HG03064 (cell line): ENCODE data around the gene DNM3.

Experiments
- ATAC-seq: cut with Tn5 transposase; IDR thresholded peaks from one replicate; pipeline ENCODE4 v1.9.1; 2021; ENCODE audit warnings: low read depth; ENCODE audit not compliant: unreplicated experiment

DNM3 gene

DNA sequence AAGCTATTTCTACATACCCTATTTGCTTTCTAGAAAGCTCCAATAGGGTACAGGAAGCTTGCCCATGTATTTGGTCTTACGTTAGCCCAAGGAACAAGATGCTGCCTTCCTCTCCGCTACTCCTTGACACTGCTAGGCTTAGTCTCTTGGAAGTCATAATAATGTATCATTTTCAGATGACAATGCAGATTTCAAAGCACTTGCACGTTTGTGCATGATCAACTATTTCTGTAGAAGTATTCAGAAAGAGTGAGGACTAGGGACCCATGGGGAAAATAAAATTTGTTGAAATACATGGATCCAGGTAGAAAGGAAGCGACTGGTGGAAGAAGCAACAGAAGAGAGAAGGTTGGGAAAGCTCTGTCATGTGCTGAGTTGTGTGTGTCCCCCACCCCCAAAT lies 367.3 kb downstream of the DNM3 start:
- no peak for ATAC-seq

DNA sequence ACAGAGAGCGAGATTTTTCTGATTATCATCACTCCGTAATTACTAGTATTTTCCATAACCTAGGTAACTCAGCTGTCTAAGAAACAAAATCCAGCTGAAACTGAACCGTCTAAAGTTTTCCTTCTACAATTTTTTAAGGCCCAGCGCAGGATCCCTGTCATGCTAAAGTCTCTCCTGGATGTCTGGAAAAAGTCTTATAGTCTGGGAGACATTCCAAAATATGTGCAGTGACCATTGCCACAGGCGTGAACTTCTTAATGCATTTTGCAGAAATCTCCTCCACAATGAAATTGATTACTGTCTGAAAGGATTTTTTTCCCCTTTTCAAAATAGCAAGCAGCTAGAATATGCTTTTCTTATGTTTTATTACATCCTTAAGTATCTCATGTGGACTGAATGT lies 369.9 kb downstream of the DNM3 start:
- ATAC-seq = no peak

DNA sequence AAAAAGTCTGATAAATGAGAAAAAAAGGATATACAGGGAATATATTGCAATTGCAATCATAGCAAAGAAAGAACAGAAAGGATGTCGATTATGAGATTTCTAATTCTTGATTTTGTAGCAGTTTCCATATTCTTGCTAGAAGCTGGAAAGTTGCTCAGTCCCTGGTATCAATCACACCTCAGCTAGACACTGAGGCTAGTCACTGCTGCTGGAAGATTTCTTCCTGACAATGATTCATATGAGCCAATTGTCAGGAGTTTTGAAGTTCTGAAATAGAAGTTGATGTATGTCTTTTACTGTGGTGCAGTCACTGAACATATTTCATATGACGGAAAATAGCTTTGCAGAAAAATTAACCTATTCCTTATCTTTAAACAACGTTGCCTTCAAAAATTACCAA lies 370.8 kb downstream of the DNM3 start:
- ATAC-seq = no peak

DNA sequence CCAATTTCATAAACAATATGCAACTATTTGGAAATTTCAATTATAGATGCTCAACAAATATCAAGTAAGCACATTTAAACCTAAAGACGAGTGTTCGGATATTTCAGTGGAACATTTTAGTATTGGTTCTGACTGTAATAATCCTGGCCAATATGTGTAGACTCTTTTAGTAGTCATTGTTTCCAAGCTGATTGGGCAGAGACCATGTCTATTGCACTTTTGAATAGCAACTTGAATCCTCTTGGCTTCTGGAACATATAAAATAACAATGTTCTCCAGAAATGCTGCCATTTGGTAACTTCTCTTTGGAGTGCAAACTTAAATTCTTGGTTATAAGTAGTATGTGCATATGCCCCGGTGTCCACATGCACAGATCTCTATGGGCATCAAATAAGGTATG lies 373.7 kb downstream of the DNM3 start:
- no peak for ATAC-seq

DNA sequence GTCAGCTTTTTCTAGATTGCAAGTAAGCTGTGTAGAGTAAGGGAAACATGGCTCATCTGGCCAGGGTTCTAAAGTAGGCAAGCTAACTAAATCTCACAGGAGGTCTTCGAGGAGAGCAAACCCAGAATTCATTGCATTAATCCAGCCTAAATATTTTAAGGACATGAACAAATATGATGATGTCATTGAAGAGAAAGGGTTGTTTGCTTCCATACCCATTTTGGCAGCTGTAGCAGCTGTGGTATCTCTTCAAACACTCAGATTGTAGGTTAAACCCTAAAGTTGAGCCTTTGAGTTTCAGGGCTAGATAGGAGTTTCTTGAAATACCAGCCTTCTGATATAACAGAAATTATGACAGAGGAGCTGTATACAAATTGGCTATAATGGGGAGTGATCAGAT lies 378.7 kb downstream of the DNM3 start:
- ATAC-seq = no peak

DNA sequence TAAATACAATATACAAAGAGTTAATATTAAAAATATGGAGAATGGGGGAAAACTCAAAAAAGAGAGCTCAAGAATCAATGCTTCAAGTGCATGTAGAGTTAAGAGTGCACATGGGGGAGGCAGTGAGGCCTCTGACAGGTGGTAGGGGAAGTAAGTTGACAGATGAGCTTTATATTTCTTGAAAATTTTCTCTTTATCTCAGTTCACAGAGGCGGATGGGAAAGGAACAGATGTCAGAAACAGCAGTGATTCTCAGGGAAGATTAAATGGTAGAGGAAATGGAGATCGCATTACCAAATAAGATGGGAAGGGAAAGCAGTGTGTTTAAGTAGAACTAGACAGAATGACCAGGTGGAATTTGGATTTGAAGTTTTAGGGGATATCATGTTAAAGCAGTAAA lies 379.1 kb downstream of the DNM3 start:
- no peak for ATAC-seq

DNA sequence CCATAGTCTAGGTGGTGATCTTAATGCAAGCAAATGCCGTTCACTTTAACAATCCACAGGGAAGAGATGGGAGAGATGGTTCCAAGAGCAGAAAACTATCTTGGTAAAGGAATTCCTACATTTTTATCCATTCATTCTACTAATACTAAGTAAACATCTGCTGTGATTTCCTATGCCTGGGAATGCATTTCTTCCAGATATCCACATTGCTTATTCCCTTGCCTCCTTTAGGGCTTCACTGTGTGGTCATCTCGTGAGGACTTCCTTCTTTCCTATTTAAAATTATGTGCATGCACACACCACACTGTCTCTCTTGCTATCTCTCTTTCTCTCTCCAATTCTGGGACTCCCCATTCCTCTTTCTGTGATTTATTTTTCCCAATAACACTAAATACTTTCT lies 380.1 kb downstream of the DNM3 start:
- ATAC-seq = no peak

DNA sequence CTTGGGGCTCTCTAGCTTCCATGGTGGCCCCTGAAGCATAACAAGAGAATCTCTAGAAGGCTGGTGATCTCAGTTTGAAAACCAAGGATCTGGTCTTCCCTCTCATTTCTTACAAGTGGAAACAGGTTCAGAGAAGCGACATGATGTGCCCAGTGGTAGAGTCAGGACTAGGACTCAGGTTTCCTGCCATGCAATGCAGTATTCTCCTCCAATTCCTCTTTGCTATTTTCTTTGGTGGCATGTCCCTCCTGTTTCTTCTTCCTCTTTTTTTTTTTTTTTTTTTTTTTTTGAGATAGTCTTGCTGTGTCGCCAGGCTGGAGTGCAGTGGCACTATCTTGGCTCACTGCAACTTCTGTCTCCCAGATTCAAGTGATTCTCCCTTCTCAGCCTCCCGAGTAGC lies 383.6 kb downstream of the DNM3 start:
- ATAC-seq = no peak

DNA sequence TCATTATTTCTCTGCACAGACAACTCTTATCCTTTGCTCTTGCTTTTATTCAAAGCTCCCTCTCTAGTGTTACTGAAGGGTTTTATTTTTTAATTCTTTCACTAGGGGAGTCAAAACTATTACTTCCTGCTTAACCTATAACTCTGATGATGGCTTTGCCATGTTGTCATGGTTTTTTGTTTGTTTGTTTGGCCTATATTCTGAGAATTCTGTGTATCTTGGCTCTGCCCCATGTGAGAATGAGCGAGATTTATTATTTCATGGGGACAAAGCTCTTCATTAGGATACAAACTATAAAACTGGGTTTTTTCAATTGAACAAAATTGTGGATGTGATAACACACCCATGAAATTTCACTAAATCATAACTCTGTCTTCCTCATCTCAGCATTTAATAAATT lies 388.6 kb downstream of the DNM3 start:
- ATAC-seq = no peak

DNA sequence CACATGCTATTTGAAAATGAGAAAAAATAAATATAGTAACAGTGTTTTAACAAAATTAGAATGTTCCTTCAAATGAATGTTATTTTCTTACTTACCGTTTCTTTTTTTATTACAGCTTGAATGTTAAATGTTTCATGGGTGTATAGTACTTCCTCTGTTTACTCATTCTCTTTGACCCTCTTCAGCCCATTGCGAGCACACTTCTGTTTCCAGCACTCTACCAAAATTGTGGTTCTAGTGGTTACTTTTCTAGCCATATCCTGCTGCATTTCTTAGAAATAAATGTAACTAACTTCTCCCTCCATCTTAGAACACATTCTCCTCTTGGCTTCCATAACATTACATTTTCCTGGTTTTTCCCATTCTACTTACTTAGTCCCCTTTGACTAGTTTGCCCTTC lies 389.2 kb downstream of the DNM3 start:
- ATAC-seq = no peak

DNA sequence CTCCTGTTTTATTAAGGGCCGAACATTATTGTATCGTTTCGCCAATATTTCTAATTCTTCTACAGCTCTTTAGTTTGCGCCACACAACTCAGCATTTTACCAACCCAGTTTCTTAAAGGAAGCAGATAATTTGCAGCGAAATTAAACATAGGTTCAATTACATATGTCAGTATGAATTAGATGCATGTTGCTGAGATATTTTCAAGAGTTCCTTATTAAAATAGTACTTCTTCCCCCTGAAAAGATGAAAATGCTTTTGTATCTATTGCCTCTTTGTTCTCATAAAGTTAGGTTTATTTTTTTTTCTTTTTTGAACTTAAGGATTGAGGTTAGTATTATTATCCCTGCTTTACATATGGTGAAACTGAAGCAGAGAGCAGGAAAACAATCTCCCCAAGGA lies 395.7 kb downstream of the DNM3 start:
- no peak for ATAC-seq

DNA sequence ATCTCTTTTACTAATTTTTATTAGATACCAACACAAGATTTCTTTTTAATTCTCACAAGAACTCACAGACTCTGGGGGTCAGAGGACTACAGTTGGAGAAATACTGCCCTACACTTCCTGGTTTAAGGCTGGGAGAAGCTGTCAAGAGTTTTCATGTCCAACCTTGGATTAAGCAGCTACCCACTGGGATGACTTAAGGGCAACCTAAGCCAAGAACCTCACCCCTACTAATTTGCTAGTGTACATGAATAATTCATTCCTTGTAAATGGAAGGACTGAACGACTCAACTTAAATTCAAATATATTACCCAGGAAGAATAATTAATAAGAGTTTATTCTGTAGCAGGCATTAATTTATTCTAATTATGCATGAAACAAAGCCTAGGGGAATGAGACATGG lies 396.9 kb downstream of the DNM3 start:
- ATAC-seq = no peak

DNA sequence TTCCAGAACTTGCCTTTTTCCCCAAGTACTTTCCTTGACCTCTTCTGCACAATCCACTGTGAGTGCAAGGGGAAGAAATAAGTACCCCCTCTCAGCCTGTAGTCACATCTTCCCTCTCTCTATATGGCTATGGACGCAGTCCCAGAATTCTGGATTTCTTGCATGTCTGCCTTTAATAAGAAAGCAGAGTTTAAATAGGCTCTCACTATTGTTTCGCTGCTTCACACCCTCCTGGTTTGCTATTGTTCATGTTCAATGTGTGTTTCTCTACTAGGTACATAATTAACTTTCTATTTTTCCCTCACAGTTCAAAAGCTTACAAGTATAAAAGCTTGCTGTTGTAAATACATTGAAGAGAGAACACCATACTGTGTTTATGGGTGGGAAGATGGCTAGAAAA lies 397.7 kb downstream of the DNM3 start:
- ATAC-seq = no peak

DNA sequence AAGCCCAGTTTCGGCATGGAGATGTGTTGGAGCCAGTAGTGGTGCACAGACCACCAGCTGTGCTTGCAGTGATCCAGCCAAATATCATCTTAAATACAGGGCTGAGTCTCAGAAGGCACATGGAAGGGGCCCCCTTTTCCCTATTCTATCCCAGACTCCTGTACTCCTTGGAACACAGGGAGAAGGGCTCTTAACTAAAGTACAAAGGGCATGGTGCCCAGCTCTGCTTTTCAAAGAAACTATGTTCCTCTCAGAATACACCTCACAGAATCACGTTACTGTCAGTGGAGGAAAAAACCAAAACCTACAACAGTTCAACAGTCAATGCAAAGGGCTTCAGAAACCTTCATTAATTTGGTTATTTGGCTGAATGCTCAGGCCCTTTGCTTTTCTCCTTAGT lies 398.6 kb downstream of the DNM3 start:
- no peak for ATAC-seq

DNA sequence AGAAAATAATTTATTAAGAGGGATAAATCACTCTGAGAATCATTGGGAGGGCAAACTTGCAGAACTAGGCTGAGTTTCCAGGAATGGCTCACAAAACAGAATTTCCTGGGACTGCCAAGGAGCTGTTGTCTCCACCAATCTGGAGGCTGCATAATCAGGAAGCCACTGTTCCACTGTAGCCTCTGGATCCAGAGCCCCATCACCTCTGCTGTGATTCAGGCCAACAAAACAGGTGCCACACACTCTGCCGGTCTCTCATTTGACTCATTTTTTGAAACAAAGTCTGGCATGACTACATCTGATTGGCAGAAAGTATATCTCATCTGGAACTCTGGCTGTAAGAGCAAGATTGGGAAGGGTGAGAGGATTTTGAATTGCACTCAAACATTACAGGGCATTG lies 400.2 kb downstream of the DNM3 start:
- no peak for ATAC-seq

DNA sequence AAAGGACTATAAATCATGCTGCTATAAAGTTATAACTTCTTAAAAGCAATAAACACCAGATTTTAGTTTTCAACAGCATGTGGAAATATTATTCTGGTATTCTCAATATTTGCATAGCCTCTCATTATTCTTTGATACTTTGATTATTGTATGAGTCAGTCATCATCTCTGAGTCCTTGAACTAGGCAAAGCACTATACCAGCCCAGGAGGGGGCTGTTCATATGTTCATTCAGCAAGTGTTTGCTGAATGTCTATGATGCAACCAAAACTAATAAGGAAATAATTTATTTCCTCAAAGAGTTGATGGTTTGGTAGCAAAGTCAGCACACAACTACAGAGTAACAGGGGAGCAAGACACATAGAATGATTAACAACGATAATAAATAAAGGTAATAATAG lies 403.6 kb downstream of the DNM3 start:
- ATAC-seq = no peak

DNA sequence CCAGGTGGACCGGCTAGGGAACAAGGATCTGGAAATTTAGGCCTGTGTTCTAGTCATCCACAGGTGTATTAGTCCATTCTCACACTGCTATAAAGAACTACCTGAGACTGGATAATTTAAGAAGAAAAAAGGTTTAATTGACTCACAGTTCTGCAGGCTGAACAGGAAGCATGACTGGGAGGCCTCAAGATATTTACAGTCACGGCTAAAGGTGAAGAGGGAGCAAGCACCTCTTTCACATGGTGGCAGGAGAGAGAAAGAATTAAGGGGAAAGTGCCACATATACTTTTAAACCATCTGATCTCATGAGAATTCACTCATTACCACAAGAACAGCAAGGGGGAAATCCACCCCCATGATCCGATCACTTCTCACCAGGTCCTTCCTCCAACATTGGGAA lies 404.5 kb downstream of the DNM3 start:
- ATAC-seq = no peak

DNA sequence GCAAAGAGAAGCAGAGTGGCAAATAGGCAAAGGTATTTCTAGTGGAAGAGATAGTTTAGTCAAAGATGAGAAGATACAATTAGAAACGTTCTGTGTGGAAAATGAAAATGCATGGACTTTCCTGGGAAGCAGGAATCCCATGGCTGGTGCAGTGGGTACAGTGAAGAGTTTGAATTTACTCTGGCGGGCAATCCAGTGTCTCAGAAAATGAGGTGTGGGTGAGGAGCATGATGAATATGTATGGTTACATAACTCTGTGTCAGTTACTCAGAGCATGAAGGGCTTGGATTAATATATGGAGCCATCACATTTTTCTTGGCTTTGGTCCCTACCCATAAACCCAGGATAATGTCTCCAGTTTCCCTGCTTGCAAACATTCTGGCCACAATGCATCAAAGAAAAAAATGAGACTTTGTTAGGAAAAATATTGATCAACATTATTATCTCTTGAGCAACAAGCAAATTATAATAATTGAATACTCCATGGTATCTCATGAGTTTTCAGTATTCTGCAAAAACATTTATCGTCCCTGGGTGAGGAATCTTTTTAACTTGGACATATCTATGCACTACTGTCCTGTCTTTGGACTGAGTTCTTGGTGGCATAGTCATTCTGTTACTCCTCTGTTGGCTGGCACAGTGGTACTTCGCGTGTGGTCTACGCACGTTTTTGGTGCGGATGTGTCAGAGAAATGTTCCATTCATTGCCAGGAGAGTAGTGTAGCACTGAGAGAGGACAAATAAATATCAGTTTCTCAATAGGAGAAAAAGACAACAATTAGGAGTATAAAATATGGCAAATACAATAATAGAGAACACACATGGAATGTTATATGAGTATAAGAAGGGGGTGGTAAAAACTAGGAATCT lies 405.5 kb downstream of the DNM3 start:
- ATAC-seq = no peak

DNA sequence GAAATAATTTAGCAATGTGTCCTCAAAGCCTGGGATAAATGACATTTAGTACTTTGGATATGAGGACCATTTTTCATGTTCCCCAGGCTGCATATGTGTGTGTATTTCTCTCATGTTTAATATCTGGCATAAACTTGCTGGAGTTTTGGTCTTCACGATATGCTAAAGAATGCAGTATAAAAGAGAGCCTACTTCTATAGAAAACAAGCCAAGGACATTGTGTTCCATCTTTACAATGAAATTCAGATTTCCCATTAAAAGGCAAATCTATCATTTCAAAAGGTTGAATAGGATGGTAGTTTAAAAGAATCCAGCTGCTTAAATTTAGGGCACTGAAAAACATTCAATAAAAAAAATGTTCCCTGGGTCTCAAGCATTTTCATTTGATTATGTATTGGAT lies 410.2 kb downstream of the DNM3 start:
- ATAC-seq = no peak

DNA sequence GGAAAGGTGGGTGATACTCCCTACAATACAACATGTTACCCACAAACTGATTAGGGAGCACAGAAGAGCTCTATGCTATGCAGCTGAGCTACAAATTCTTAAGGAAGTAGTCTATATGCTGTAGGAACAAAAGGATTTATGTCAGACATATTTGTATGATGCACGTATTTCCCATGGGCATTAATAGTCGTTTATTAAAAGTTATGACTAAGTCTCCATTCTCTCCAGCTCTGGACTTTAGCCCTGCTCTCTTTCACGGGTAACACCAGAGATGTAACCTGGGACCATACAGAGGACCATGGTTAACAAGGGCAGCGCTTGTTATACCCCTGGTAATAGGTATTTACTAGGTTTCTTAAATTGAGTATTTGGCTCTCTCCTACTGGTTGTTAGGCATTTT lies 411.0 kb downstream of the DNM3 start:
- ATAC-seq = no peak

DNA sequence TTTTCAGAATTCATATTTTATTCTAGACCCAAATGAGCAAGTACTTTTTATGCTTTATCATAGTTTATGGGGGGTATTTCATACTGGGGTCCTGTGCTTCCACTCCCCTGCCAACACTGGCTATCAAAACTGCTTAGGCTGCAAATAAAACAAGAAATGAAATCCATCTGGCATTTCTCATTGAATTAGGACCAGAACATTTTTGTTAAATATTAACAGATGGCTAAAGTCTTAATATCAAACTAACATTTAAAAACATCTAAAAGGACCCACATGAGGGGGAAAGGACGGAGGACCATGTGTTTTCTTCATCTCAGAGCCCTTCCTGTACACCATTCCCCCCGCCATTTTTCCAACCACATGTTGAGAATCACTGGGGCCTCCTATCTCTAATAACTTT lies 411.7 kb downstream of the DNM3 start:
- no peak for ATAC-seq

DNA sequence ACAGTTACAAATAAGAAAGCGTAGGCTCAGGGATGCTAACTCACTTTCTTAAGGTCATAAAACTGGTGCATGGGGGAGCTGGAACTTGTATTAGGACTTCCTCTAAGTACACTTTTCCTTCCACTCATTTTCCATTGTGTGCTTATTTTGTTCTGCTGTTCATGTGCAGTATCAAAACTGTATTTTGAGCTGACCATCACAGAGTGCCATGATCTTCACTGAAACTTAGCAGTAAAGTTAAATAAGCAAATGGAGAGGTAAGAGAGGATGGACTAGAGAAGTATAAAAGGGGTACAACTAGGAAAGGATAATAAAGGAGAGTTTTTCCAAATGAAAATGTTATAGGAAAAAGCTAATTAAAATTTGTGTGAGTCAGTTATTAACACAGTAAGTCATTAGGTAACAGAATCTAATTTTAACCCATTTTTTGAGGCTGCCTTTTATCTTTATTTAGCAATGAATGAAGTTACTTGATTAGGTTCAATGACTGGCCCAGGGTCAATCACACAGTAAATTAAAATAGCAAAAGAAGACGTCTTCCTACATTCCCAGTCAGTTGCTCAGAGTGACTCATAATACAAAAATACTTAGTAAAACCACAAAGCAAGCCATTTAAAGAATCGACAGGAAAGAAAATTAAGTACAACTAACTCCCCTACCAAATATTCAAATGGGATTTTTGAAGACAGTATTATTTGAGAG lies 413.4 kb downstream of the DNM3 start:
- no peak for ATAC-seq
